Pancreas (tissue), 10 donors: Measurements from ENCODE around the gene HMX1. TPM values are rescaled to one million over a fixed set of nuclear protein-coding genes. Genes with fewer than 3 reads are reported as not detected.

ENCODE experiments used
- ATAC-seq, 4 donors: fragments of 200-7000 bp; cut with Tn5 transposase; one replicate each; pipeline versions ENCODE4 v1.8.0 to v1.9.1; 2020; ENCODE audit warnings: mild to moderate bottlenecking in 4 of 4, moderate library complexity in 4 of 4
- DNase-seq, 6 donors: peaks; one replicate each; pipeline ENCODE4 v3.0.0-alpha.2; 2020
- FAIRE-seq: peaks from 2 replicates; lab custom pipeline; 2012; peaks lifted over from hg19 to GRCh38; lab: Jason Lieb, UNC
- H3K27ac ChIP-seq, 4 donors: fragments of 200-600 bp; sonication (generic); 1 replicate in 3 of 4; 2 replicates in 1 of 4; pipeline versions ENCODE4 v1.5.0 to v1.8.0; 2020
- H3K27me3 ChIP-seq, 4 donors: fragments of 200-600 bp; one replicate each; pipeline ENCODE4 v1.8.0; 2021
- H3K36me3 ChIP-seq, 3 donors: fragments of 200-600 bp; sonication (generic) in 1 of 3; one replicate each; pipeline versions ENCODE4 v1.5.0 to v1.8.0; 2020 to 2021
- H3K4me1 ChIP-seq, 3 donors: fragments of 200-600 bp; one replicate each; pipeline ENCODE4 v1.8.0; 2021
- H3K4me3 ChIP-seq, 4 donors: fragments of 200-600 bp; sonication (generic) in 2 of 4; one replicate each; pipeline versions ENCODE4 v1.5.0 to v1.8.0; 2020 to 2021
- H3K9me3 ChIP-seq, 4 donors: fragments of 200-600 bp; one replicate each; pipeline ENCODE4 v1.8.0; 2021
- CTCF ChIP-seq, 4 donors: fragments of 200-600 bp; sonication (generic) in 3 of 4; IDR thresholded peaks; one replicate each; pipeline versions ENCODE4 v1.5.0 to v1.8.0; 2021; ENCODE audit warnings: antibody characterized with exemption in 4 of 4
- WGBS, 2 donors: extraction: QIAGEN DNeasy Blood & Tissue Kit; methylation state at CpG; one replicate each; pipeline ENCODE4 v1.1.7; 2013; 5-methylcytosine and 5-hydroxymethylcytosine counted together
- intact Hi-C, 3 donors: fragments of 100-400 bp; cut with DNase I; formaldehyde crosslinking; loops; one replicate each; pipeline versions ENCODE4 v1.11.1 to v1.14.2; 2022
- polyA plus RNA-seq, 2 donors: library from polyadenylated mRNA; stranded (reverse); fragments of 200-250 nt; gene quantifications; one replicate each; pipeline ENCODE4 v1.2.3, GENCODE V29; 2013
- total RNA-seq, 6 donors: library from RNA; stranded (reverse); fragmentation: NEBNext Ultra II Directional in 4 of 6; extraction: Animal tissue kit (Norgen Biotek cat#: 25700) in 4 of 6; gene quantifications; one replicate each; pipeline versions ENCODE4 v1.2.1 to v1.2.4, GENCODE V29; 2021 to 2023
- donor health status: healthy with polysubstance abuse.
- donor health status: DM: no; HTN: no; CAD: no; lungs with moderate emphysema.
- donor health status: DM: no; HTN: no; CAD: no.
- donor health status: control.
- donor health status: control.
- donor health status: Bipolar disorder and iron deficiency.
- donor health status: DM: yes; HTN: yes; CAD: no.
- donor health status: DM: no; HTN: no; CAD: no.
- donor health status: DM: no; HTN: no; CAD: no.
- donor health status: DM: yes; HTN: yes; CAD: no.

Gene HMX1
- total and polyA plus RNA-seq, 8 donors = not detected

GRCh38 chr4:8893624-8894423 is 22.2 kb upstream of the HMX1 start:
- no peak for FAIRE-seq
- Histone ChIP-seq H3K36me3 (no peaks in the 10 kb centered on the region), H3K4me1 (no peaks in the 10 kb centered on the region), H3K4me3 (no peak overlapping the region), H3K27me3 (peaks cover 0 to 28% (median 4%) of the 10 kb centered on the region in 4 donors), H3K9me3 (no peaks in the 10 kb centered on the region), H3K27ac (no peak overlapping the region)
- intact Hi-C loops = no loop called here
- DNase-seq = peak in 1 of 6 donors; percentile 58
- WGBS, 2 donors = 1% methylated on average over 61 to 68 of the region's 68 CpGs
- no peak for TF ChIP-seq CTCF (IDR thresholded peaks at IDR 0.05)
- no peak for ATAC-seq

GRCh38 chr4:8893227-8893623 is 21.6 kb upstream of the HMX1 start:
- ATAC-seq (no peak), DNase-seq (no peak), FAIRE-seq (no peak)
- no peak for TF ChIP-seq CTCF (IDR thresholded peaks at IDR 0.05)
- Histone ChIP-seq H3K36me3 (no peaks in the 10 kb centered on the region), H3K4me3 (no peak overlapping the region), H3K9me3 (no peaks in the 10 kb centered on the region), H3K27ac (no peak overlapping the region), H3K4me1 (no peaks in the 10 kb centered on the region), H3K27me3 (peaks cover 0 to 28% (median 4%) of the 10 kb centered on the region in 4 donors)
- 1 to 2% methylated on average over 39 to 41 of the region's 41 CpGs for WGBS, 2 donors
- intact Hi-C loops = no loop called here

- no peak for DNase-seq
- Histone ChIP-seq H3K36me3 (no peaks in the 10 kb centered on the region), H3K9me3 (no peaks in the 10 kb centered on the region), H3K4me1 (no peaks in the 10 kb centered on the region), H3K27me3 (peaks cover 0 to 29% (median 4%) of the 10 kb centered on the region in 4 donors), H3K27ac (no peak overlapping the region), H3K4me3 (no peak overlapping the region)
- FAIRE-seq = no peak
- 0 to 1% methylated on average over 42 to 73 of the region's 73 CpGs for WGBS, 2 donors
- TF ChIP-seq CTCF (IDR thresholded peaks at IDR 0.05) = no peak
- intact Hi-C loops = no loop called here
- no peak for ATAC-seq
These were observed 21.1 kb upstream of the HMX1 start for GRCh38 chr4:8892556-8893226.

GRCh38 chr4:8891646-8892555 is 20.3 kb upstream of the HMX1 start:
- H3K27me3 ChIP-seq = peaks cover 0 to 37% (median 4%) of the 10 kb centered on the region in 4 donors
- no peak overlapping the region for H3K27ac ChIP-seq
- no peaks in the 10 kb centered on the region for H3K9me3 ChIP-seq
- FAIRE-seq (no peak), DNase-seq (no peak), ATAC-seq (no peak)
- no peaks in the 10 kb centered on the region for H3K36me3 ChIP-seq
- 2% methylated on average over 67 to 72 of the region's 72 CpGs for WGBS, 2 donors
- no peaks in the 10 kb centered on the region for H3K4me1 ChIP-seq
- no peak overlapping the region for H3K4me3 ChIP-seq
- no peak for TF ChIP-seq CTCF (IDR thresholded peaks at IDR 0.05)
- intact Hi-C loops = no loop called here
